ENCODE measurements around the gene RRAS2. TPM values are rescaled to one million over a fixed set of nuclear protein-coding genes. Genes with fewer than 3 reads are reported as not detected.

The RRAS2 gene
- 10.1 and 12.0 TPM in 2 replicates for polyA plus RNA-seq

GRCh38 chr11:14358729-14359439, at the start of gene RRAS2:
TSS of gene RRAS2 (minus strand) at chr11:14359183. CDS start at chr11:14358870, 313 bp downstream.

Other genes with a start within 250 kb of the RRAS2 start
- 77.1 and 78.9 TPM in 2 replicates for gene COPB1, start 140.6 kb upstream of the RRAS2 start, polyA plus RNA-seq
- 501 and 541 TPM in 2 replicates for gene PSMA1, start 161.2 kb upstream of the RRAS2 start, polyA plus RNA-seq

All from Purkinje cell (primary cell).